T-helper 2 cell treated with Interferon-gamma antibody and Interleukin-4, amounts not matched to agents 100 ng/mL and 5 ng/mL, for 36 hours (primary cell): ENCODE results near the gene GRIK4. TPM values are rescaled to one million over a fixed set of nuclear protein-coding genes. Genes with fewer than 3 reads are reported as not detected.

Experiments
- intact Hi-C: fragments of 100-400 bp; cut with micrococcal nuclease; formaldehyde crosslinking; loops from one replicate; pipeline ENCODE4 v1.15.1; 2023
- total RNA-seq: library from RNA; stranded (reverse); gene quantifications from 2 replicates; pipeline ENCODE4 v1.2.3, GENCODE V29; 2022

Gene GRIK4
- total RNA-seq, 1 donor from 2014 or later: not detected

DNA sequence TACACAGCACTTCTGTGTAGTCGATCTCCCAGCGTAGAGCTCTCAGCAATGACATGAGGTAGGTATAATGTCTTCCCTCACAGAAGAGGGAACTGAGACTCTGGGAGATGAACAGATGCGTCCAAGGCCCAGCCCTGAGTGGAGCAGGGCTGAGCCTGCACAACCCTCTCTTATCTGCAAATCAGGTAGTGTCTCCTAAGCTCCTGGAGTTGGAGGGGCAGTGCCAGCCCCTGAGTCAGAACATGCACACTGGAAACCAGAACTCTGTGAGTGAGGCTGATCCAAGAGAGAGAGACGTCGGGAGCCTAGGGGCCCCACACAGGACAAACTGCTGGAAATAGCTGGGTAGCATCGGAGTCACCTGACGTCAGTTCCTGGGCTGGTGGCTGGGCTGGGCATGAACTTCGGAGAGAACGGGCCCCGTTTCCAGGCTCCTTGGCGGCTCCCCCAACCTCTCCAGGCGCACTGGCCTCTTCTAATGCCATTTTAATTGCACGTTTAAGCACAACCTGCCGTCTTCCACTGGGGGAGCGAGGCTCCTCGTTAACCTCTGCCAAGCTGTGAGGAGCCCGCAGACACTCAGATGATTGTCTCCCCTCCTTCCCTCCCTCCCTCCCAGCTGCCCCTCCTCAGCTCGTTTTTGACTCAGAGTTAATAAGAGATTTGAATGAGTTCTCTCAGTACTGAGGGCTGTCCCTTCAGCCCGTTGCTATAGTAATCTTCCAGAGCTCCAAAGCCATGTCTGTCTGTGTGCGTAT, 321.1 kb downstream of the GRIK4 start:
- intact Hi-C loops: no loop called here

DNA sequence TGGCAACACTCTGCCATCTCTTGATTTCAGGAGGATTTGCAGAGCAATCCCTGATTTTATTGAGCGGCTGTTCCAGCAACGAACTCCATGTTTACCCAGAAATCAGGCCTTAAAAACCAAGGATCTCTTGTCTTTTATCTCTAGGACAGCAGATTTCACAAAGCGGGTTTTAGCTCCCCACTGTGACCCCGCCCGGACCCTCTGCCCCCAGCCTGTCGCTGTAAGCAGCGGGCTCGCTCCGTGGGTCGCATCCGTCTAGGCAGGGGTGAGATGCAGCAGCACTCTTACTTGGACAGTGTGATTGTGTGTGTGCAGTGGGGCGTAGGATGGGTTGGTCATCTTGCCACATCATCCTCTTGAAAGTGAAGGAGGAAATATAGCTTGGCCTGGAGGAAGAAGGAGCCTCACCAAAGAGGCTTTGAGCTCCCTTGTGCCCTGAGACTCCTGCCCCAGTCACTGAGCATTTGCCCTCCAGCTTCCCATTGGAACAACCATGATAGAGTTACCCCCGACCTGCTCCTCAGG, 323.2 kb downstream of the GRIK4 start:
- intact Hi-C loops: no loop called here

DNA sequence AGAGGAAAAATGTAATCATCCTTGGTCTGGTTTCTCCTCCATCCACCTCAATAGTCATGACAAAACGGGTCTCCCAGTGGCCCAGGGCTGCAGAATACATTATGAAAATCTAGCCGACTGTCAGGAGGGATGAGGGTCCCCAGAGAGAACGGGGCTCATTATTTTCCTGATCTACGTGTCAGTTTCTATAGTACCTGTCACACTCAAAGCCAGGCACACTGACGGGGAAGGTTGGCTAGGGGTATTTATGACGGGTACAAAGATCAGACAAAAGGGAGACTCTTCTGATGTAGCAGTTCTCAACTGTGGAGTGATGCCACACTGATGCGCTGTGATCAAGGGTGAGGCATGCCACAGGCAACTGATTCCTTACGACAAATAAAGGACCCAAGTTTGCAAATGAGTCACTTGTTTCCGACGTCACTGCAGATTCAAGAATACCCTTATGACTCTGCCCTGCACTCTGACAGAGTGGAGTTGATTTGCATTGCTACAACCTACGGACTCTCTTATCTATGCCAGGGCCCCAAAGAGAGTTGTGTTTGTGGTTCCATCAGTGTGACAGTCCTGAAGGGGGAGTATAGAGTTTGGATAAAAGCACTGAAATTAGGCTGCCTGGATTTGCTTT, 324.2 kb downstream of the GRIK4 start:
- intact Hi-C loops: no loop called here

DNA sequence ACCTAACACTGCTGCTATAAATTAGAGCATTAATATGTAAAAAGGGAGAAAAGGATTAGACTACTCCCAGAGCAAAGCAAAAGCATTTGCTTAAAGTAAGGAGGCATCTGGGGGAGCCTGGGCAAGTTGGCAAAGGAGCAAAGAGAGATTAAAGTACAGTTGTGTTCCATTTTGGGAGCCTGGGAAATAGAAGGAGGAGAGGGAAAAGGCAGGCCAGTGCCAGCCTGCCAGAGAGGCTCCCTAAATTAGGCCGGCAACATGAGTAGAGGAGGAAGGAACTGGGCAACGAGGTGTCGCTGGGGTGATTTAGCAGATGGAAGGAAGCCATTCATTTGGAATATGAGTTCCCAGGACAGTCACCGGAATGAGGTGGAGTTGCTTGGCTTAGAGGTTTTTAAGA, 326.1 kb downstream of the GRIK4 start:
- intact Hi-C loops: no loop called here

DNA sequence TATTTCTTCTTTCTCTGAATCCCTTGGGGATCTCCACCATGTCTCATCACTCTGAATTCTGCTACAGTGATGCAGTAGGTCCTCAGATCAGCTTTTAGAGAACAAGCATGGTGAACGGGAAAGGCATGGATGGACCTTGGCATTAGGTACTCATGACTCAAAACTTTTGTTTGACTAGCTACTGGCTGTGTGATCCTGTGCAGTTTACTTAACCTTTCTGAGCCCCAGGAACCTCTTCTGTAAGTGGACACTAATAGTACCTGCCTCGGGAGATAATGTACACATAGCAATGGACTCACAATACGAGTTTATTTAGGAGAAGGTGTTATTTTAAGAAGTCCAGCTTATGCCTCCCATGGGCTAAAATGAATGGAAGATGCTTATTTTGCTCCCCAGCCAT, 327.7 kb downstream of the GRIK4 start:
- intact Hi-C loops: no loop called here

DNA sequence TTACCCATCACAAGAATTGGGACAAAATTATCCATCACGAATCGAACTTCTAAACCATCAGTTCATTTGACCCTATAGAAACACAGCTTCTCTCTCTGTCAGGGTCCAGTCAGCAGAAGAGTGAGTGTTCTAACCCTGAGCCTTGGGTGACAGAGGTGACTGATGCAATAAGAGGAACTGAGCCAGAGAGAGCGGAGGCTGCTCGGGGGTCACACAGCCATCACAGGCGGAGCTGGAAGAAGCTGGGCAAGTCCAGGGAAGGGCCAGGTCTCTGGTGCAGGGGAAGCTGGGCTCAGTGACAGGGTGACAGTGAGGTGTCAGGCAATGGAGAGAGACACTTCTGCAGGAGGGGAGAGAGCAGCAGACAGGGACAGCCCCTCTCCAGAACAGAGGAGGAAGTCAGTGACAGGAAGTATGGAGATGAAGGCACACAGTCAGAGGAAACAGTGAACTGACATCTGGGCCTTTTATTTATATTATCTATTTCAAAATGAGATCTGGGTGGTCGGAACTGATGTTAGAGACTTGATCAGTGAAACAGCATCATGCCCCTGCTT, 328.4 kb downstream of the GRIK4 start:
- intact Hi-C loops: no loop called here

DNA sequence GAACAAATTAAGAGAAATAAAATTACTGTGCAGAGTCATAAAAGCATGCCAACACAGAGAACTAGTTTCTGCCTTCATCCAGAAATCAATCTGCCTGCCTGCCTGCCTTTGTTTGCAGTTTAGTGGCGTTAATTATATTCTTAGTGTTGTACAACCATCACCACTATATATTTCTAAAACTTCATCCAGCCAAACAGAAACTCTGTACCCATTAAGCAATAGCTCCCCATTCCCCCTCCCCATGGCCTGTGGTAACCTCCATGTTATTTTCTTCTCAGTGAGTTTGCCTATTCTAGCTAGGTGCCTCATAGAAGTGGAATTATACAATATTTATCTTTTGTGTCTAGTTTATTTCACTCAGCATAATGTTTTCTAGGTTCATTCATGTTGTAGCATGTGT, 329.1 kb downstream of the GRIK4 start:
- intact Hi-C loops: no loop called here

DNA sequence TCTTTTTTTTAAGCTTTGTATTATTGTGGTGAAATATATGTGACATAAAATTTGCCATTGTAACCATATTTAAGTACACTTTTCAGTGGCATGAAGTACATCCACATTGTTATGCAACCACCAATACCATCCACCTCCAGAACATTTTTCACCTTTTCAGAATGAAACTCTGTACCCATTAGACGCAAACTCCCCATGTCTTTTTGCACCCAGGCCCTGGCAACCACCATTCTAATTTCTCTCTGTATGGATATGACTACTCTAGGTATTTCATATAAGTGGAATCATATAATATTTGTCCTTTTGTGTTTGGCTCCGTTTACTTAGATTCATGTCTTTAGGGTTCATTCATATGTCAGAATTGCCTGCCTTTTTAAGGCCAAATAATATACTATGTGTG, 329.5 kb downstream of the GRIK4 start:
- intact Hi-C loops: no loop called here

DNA sequence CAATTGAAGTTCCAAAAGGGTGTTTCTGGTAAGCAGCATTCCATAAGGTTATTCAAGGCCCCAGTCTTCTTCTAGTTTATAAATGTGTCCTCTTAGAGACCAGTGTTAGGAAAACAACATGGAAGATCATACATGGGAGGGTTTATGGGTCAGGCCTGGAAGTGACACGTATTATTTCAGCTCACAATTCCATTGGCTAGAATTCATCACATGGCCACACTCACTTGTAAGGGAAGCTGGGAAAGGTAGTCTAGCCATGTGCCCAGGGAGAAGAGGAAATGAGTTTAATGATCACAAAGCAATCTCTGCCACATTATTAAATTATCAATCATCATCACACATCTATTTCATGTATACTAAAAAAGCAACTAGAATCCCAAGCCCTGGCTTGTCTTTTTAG, 330.6 kb downstream of the GRIK4 start:
- intact Hi-C loops: no loop called here

DNA sequence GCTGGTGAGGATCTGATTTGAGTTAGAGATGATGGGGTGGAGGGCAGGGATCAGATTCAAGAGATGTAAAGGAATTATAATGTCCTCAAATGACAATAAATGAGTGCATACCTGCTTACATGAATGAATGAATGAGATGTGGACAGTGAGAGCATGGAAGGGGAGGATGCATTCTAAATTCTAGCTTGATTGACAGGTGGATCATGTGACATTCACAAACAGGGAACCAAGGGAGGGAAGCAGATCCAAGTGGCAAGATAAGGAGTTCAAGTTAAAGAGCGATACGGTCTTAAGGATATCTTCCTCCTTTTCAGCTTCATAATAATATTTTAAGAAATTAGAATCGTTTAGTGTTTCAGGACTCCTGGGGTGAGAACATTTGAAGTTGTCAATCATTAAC, 341.9 kb downstream of the GRIK4 start:
- intact Hi-C loops: no loop called here

DNA sequence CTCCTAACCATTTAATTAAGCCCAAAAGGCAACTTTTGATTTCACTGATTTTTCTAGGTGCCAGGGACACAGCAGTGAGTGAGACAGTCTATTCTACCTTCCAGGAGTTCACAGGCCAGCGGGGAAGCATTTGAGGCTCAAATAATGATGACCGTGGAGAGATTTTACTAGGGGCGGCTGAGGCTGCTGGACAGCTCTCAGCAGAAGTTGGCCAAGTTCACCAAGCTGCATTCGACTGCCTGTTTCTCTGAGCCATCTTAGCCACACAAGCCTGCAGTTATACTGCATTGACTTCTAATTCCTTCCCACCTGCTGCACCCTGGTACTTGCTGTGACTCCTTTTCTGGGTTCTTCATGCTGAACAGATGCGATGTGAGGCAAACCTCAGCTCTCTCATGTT, 343.4 kb downstream of the GRIK4 start:
- intact Hi-C loops: no loop called here

DNA sequence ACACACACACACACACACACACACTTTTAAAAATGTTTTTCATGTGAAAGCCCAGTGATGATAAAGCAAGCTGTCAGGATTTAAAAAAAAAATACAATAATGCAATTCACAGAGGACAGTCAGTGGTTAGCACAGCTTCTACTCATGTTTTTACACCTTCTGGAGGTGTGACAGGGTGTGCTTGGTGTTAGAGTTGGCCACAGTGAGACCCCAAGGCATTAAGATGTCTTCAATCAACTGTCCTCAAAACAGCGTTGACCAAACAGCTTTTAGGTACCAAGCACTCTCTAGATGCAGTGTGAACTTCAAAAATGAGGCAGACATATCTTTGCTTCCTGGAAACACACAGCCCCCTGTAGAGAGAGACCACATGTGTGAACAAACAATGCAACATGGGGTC, 346.0 kb downstream of the GRIK4 start:
- intact Hi-C loops: no loop called here

DNA sequence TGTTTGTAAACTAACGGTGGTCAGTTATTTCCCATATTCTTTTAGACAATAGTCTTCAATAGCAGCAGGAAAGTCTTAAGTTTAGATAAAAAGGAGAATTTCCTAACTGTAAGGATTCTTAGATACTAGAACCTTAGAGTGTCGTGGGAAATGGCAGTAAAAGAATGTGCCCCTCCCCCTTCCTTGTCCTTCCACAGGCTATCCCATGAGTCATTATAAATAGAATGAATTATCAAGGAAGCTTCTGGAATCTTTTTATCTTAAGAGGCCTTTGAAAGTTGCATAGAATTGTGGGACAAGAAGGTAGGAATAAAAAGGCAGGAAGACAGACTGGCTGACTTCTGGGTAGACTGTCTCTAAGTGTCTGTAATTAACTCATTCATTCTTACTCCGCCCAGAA, 347.2 kb downstream of the GRIK4 start:
- intact Hi-C loops: no loop called here

DNA sequence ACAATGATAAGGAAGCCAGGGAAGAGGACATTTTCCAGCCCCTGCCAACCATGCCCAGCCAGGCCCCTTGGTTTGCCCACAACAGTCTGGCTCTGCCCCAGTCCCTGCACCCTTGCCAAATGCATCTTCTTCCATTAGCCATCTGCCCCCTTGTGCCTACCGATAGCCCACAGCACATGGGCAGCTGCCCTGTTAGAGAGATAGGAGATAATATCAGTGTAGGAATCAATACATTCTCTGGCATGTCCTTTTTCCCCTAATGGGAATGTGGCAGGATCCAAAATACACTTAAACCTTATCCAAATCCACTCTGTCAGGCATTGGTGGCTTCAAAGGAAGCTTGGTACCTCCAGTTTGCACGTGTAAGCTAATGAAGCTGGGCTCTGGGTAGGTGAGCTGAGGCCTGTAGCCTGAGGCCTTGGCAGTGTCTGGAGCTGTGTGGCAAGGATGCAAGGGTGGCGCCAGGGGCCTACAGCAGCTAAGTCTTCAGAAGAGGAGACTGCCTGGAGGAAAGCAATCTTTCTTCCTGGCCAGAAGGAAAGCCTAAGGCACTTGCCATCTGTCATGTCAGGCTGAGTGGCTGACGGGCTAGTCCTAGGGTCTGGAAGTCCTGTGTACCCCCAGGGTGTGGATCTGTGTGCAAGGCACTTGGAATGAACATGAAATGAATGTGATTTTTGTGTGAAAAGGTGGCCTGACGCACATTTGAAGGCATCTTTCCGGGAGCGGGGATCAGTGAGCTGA, 348.2 kb downstream of the GRIK4 start:
- intact Hi-C loops: no loop called here

DNA sequence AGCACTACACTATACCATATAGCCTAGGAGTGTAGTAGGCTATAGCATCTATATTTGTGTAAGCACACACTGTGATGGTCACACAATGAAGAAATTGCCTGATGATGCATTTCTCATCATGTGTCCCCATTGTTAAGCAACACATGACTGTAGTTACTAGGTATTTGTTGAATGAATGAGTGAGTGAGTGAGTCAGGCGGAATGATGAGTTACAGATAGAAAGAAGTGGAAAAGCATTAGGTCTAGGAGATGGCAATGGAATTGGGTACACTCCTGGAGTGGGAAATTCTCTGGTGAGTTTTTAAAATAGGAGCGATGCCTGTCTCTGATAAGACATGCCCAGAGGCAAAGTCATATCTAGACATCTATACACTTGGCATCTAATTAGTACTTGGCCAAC, 351.8 kb downstream of the GRIK4 start:
- intact Hi-C loops: no loop called here

DNA sequence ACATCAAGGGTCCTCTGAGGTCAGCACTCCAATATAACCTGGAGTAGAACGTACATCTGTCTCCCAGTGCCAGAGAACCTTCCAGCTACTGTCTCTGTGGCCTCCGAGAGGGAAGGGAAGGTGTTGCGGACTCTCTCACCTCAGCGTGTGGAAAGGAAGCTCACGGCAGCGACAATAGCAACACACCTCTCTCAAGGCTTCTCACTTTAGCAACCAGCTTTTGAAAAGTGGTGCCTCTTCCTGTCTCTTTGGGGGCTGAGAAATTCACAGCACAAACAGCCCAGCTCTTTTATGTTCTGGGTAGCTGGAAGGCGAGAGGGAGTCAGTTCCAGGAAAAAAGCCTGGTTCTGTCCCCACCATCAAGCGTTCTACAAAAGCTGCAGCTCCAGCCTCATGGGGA, 355.5 kb downstream of the GRIK4 start:
- intact Hi-C loops: no loop called here

DNA sequence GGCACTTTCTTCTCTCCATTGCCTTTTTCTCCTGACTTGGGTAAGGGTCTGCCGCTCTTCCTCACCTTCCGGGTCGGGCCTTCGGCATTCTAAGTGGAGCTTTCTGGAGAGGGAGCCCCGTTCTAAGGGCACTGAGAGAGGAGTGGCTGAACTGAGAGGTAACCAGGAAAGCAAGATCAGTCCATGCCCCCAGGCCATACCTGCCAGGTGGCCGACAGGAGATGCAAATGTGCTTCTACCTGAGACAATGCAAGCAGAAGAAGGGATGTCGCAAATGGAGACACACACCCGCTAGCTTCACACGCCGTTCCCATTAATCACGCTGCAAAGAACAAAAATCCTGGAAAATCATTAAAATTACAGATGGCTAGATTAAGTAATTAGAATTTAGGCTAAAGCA, 356.0 kb downstream of the GRIK4 start:
- intact Hi-C loops: no loop called here

DNA sequence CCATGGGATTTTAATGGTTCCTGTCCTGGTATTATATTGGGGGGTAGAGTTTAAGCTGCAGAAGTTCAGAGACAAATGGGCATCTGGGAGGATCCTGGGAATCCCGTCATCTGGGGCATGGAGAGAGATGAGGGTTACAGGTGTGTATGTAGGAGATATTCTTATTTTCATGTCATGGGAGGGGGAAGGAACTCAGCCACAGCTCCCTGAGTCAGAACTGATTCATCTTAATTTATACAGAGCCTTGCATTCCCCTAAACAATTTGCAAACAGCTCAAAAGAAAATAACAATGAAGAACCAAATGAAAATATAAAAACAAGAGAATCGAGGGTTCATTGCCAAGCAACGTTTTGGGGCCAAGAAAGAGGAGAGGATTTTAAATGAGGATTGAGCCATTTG, 356.4 kb downstream of the GRIK4 start:
- intact Hi-C loops: no loop called here

DNA sequence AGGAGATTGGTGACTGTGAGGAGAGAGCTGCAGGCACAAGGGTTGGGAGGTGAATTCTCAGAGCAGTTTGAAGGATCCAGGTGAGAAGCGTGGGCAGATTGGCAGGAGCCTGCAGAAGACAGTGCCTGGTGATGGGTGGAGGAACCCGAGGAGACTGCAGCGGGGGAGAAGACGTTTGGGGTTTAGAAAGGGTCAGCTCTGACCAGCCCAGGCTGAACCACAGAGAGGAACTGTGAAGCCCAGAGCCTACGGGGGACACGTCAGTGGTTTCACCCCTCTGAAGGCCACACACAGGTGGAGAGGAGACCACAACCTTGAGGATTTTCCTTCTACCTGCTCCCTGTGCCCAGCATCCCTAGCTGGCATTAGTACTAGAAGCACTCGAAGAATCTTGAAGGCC, 357.5 kb downstream of the GRIK4 start:
- intact Hi-C loops: no loop called here

DNA sequence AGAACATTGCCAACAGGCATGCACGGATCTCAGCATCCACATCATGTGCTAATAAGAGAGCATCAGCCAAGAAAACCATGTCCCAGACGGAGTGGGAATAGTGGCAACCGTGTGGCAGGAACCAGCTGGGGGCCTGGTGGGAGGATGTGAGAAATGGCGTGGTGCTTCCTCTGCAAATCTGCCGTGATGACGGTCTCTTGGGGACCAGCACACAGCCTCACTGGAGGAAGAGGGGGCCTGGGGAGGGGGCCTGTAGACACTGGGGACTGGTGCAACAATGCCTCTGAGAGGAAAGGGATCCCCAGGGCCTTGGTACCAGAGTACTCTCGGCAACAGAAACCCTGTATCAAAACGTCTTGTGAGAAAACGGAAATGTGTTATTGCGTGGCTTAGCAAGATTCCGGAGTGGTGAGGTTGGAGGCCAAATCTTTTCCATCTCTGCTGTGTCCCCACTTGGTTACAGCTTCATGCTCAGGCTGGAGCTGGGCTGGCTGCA, 358.0 kb downstream of the GRIK4 start:
- intact Hi-C loops: no loop called here

DNA sequence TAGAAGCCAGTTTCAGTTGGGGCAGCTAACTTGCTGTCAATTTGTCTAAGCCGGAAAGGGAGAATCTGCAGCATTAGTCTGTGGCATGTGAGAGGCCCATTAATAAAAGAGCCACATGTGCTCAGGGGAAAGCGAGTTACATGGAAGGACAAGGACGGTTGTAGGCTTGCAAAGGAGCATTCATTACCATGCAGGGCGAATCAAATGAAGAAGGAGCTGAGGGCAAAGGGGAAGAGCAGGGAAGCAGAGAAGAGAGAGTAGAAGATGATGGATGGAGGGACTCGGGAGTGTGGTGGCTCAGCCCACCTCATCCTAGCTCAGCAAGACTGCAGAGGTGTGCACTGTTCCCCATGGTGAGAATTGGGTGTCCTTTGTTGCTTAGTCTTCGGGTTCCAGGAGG, 359.6 kb downstream of the GRIK4 start:
- intact Hi-C loops: no loop called here

DNA sequence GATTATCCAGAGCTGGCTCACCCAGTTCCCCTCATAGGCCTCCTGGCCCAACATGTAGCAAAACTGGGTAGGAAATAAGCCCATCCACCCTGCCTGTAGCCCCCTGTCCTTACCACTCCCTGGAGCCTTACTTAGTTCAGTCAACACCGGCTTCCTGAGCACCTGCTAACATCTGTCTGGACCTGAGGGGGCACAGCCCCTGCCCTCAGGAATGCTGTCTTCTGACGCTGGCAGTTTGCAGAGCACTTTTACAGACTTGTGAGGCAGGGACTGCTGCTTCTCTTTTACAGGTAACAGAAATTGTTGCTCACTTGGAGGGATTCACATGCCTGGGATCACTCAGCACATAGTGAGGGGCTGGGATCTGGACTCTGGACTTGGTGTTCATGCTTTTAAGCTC, 360.4 kb downstream of the GRIK4 start:
- intact Hi-C loops: no loop called here
